IgD-negative memory B cell (primary cell): ENCODE data around the gene NPR3. TPM values are rescaled to one million over a fixed set of nuclear protein-coding genes. Genes with fewer than 3 reads are reported as not detected.

Experiments
- H3K27ac Mint-ChIP-seq, 3 donors: one replicate each; pipeline ENCODE4 v1.8.0; 2020 to 2022; ENCODE audit warnings: mild to moderate bottlenecking in 3 of 3, mixed read lengths in 3 of 3, moderate library complexity in 1 of 3
- H3K27me3 Mint-ChIP-seq: one replicate; pipeline ENCODE4 v1.8.0; 2021; ENCODE audit warnings: mixed read lengths
- H3K36me3 Mint-ChIP-seq: one replicate; pipeline ENCODE4 v1.8.0; 2020; ENCODE audit warnings: mild to moderate bottlenecking, mixed read lengths
- H3K4me1 Mint-ChIP-seq, 3 donors: one replicate each; pipeline ENCODE4 v1.8.0; 2020 to 2022; ENCODE audit warnings: mixed read lengths in 3 of 3, mild to moderate bottlenecking in 1 of 3
- H3K4me3 Mint-ChIP-seq, 4 donors: one replicate each; pipeline ENCODE4 v1.8.0; 2020 to 2022; ENCODE audit warnings: mild to moderate bottlenecking in 4 of 4, mixed read lengths in 4 of 4, moderate library complexity in 3 of 4
- H3K9me3 Mint-ChIP-seq, 3 donors: one replicate each; pipeline ENCODE4 v1.8.0; 2020 to 2021; ENCODE audit warnings: mixed read lengths in 3 of 3, mild to moderate bottlenecking in 1 of 3
- polyA plus RNA-seq: library from polyadenylated mRNA; unstranded; fragments of 300-500 nt; fragmentation: Illumina TruSeq; gene quantifications from one replicate; pipeline ENCODE4 v1.2.3, GENCODE V29; 2021

NPR3 gene
- polyA plus RNA-seq, 1 donor from 2014 or later, result not detected

- Mint-ChIP-seq H3K27me3 (peaks cover 11% of the 10 kb centered on the region), H3K4me3 (no peak overlapping the region), H3K36me3 (no peaks in the 10 kb centered on the region), H3K9me3 (peaks cover 0 to 12% (median 0%) of the 10 kb centered on the region in 3 donors), H3K27ac (no peak overlapping the region), H3K4me1 (no peaks in the 10 kb centered on the region)
Observed at GRCh38 chr5:32692036-32692746, 18.9 kb upstream of the NPR3 start.

- Mint-ChIP-seq H3K4me3 (no peak overlapping the region), H3K27ac (no peak overlapping the region), H3K9me3 (peaks cover 4 to 9% (median 9%) of the 10 kb centered on the region in 3 donors), H3K36me3 (no peaks in the 10 kb centered on the region), H3K27me3 (peaks cover 19% of the 10 kb centered on the region), H3K4me1 (peaks cover 0 to 2% (median 0%) of the 10 kb centered on the region in 3 donors)
Observed at GRCh38 chr5:32703957-32704356, 7.2 kb upstream of the NPR3 start.

- no peaks in the 10 kb centered on the region for H3K36me3 Mint-ChIP-seq
- H3K4me1 Mint-ChIP-seq, result peaks cover 1 to 14% (median 14%) of the 10 kb centered on the region in 3 donors
- H3K9me3 Mint-ChIP-seq, result peaks cover 0 to 4% (median 0%) of the 10 kb centered on the region in 3 donors
Observed at GRCh38 chr5:32707418-32707997, 3.6 kb upstream of the NPR3 start.

GRCh38 chr5:32708949-32709348, 2.2 kb upstream of the NPR3 start:
- Mint-ChIP-seq H3K4me1 (peaks cover 1 to 15% (median 14%) of the 10 kb centered on the region in 3 donors), H3K27ac (peak overlapping the region in 1 of 3 donors; percentile 39), H3K36me3 (no peaks in the 10 kb centered on the region), H3K27me3 (peaks cover 50% of the 10 kb centered on the region), H3K4me3 (peak overlapping the region in 3 of 4 donors; percentile 46 to 90 (median 74)), H3K9me3 (peaks cover 0 to 4% (median 0%) of the 10 kb centered on the region in 3 donors)

More at GRCh38 chr5:32707418-32707997, 3.6 kb upstream of the NPR3 start:
- peaks cover 38% of the 10 kb centered on the region for H3K27me3 Mint-ChIP-seq
- H3K27ac Mint-ChIP-seq, result peak overlapping the region in 1 of 3 donors; percentile 9
- no peak overlapping the region for H3K4me3 Mint-ChIP-seq

- Mint-ChIP-seq H3K27ac (peak overlapping the region in 1 of 3 donors; percentile 23), H3K27me3 (peaks cover 57% of the 10 kb centered on the region), H3K4me1 (peaks cover 1 to 18% (median 14%) of the 10 kb centered on the region in 3 donors), H3K4me3 (peak overlapping the region; percentile 46 to 91 (median 82)), H3K9me3 (peaks cover 0 to 4% (median 0%) of the 10 kb centered on the region in 3 donors), H3K36me3 (no peaks in the 10 kb centered on the region)
Observed at GRCh38 chr5:32709750-32710549, 1.2 kb upstream of the NPR3 start.

GRCh38 chr5:32711362-32711680, 200 bp downstream of the NPR3 start:
- Mint-ChIP-seq H3K27me3 (peaks cover 56% of the 10 kb centered on the region), H3K9me3 (no peaks in the 10 kb centered on the region), H3K27ac (no peak overlapping the region), H3K36me3 (peaks cover 1% of the 10 kb centered on the region), H3K4me1 (peaks cover 1 to 18% (median 14%) of the 10 kb centered on the region in 3 donors), H3K4me3 (peak overlapping the region; percentile 43 to 90 (median 52))

GRCh38 chr5:32711681-32712480, 760 bp downstream of the NPR3 start:
- Mint-ChIP-seq H3K4me3 (peak overlapping the region in 2 of 4 donors; percentile 43 to 90), H3K9me3 (no peaks in the 10 kb centered on the region), H3K27ac (no peak overlapping the region), H3K36me3 (peaks cover 1% of the 10 kb centered on the region), H3K27me3 (peaks cover 52% of the 10 kb centered on the region), H3K4me1 (peaks cover 1 to 18% (median 14%) of the 10 kb centered on the region in 3 donors)

GRCh38 chr5:32712481-32713360, 1.6 kb downstream of the NPR3 start:
- H3K27me3 Mint-ChIP-seq, result peaks cover 52% of the 10 kb centered on the region
- H3K4me1 Mint-ChIP-seq, result peaks cover 1 to 18% (median 14%) of the 10 kb centered on the region in 3 donors

GRCh38 chr5:32713361-32713769, 2.2 kb downstream of the NPR3 start:
- no peak overlapping the region for H3K27ac Mint-ChIP-seq
- no peak overlapping the region for H3K4me3 Mint-ChIP-seq
- peaks cover 0 to 9% (median 3%) of the 10 kb centered on the region in 3 donors for H3K9me3 Mint-ChIP-seq
- H3K36me3 Mint-ChIP-seq, result peaks cover 1% of the 10 kb centered on the region
- peaks cover 52% of the 10 kb centered on the region for H3K27me3 Mint-ChIP-seq
- H3K4me1 Mint-ChIP-seq, result peaks cover 1 to 18% (median 14%) of the 10 kb centered on the region in 3 donors

More at GRCh38 chr5:32712481-32713360, 1.6 kb downstream of the NPR3 start:
- Mint-ChIP-seq H3K36me3 (peaks cover 1% of the 10 kb centered on the region), H3K4me3 (peak overlapping the region in 1 of 4 donors; percentile 63), H3K9me3 (peaks cover 0 to 4% (median 3%) of the 10 kb centered on the region in 3 donors), H3K27ac (no peak overlapping the region)

GRCh38 chr5:32713770-32714381, 2.8 kb downstream of the NPR3 start:
- peaks cover 1 to 17% (median 14%) of the 10 kb centered on the region in 3 donors for H3K4me1 Mint-ChIP-seq
- no peak overlapping the region for H3K27ac Mint-ChIP-seq
- H3K4me3 Mint-ChIP-seq, result no peak overlapping the region
- peaks cover 1% of the 10 kb centered on the region for H3K36me3 Mint-ChIP-seq
- peaks cover under 1 to 9% (median 3%) of the 10 kb centered on the region in 3 donors for H3K9me3 Mint-ChIP-seq
- H3K27me3 Mint-ChIP-seq, result peaks cover 52% of the 10 kb centered on the region

- Mint-ChIP-seq H3K27ac (no peak overlapping the region), H3K36me3 (peaks cover 1% of the 10 kb centered on the region), H3K27me3 (peaks cover 48% of the 10 kb centered on the region), H3K9me3 (peaks cover 5 to 11% (median 10%) of the 10 kb centered on the region in 3 donors), H3K4me1 (peaks cover 1 to 10% (median 10%) of the 10 kb centered on the region in 3 donors), H3K4me3 (peak overlapping the region in 1 of 4 donors; percentile 28)
Observed at GRCh38 chr5:32714836-32715235, 3.7 kb downstream of the NPR3 start.

- Mint-ChIP-seq H3K27ac (no peak overlapping the region), H3K36me3 (peaks cover 1% of the 10 kb centered on the region), H3K9me3 (peaks cover 5 to 19% (median 13%) of the 10 kb centered on the region in 3 donors), H3K4me3 (no peak overlapping the region), H3K4me1 (no peaks in the 10 kb centered on the region), H3K27me3 (peaks cover 17% of the 10 kb centered on the region)
Observed at GRCh38 chr5:32720300-32720699, 9.2 kb downstream of the NPR3 start.

- Mint-ChIP-seq H3K4me3 (peak overlapping the region in 1 of 4 donors; percentile 25), H3K36me3 (no peaks in the 10 kb centered on the region), H3K4me1 (peaks cover 0 to 4% (median 0%) of the 10 kb centered on the region in 3 donors), H3K27ac (no peak overlapping the region), H3K9me3 (peaks cover 5 to 19% (median 13%) of the 10 kb centered on the region in 3 donors), H3K27me3 (peaks cover 21% of the 10 kb centered on the region)
Observed at GRCh38 chr5:32721626-32722025, 10.5 kb downstream of the NPR3 start.
